Neural cell (in vitro differentiated cells): Measurements from ENCODE around the gene CDH4. TPM values are rescaled to one million over a fixed set of nuclear protein-coding genes. Genes with fewer than 3 reads are reported as not detected.

Experiments
- H2AFZ ChIP-seq: fragments of 200-600, 300-800 bp; sonication (generic), shearing (Covaris generic); 2 replicates; pipeline ENCODE4 v1.6.0; 2014; ENCODE audit warnings: low read depth, mild to moderate bottlenecking, antibody characterized with exemption, low read length, moderate library complexity
- H3F3A ChIP-seq: fragments of 200-600 bp; shearing (Covaris generic); 2 replicates; pipeline ENCODE4 v1.6.1; 2016; ENCODE audit warnings: mild to moderate bottlenecking, moderate library complexity, mixed read lengths, antibody characterized with exemption, low read length; ENCODE audit not compliant: insufficient read depth, poor library complexity, severe bottlenecking
- H3K27ac ChIP-seq: fragments of 200-600, 300-800 bp; sonication (generic), shearing (Covaris generic); 2 replicates; pipeline ENCODE4 v1.5.1; 2014; ENCODE audit warnings: mild to moderate bottlenecking, low read length, moderate library complexity
- H3K27me3 ChIP-seq: fragments of 300-800, 200-600 bp; sonication (generic), shearing (Covaris generic); 2 replicates; pipeline ENCODE4 v1.6.0; 2014; ENCODE audit warnings: mild to moderate bottlenecking, low read depth, low read length, moderate library complexity; ENCODE audit not compliant: insufficient read depth
- H3K36me3 ChIP-seq: fragments of 300-800, 200-600 bp; sonication (generic), shearing (Covaris generic); 2 replicates; pipeline ENCODE4 v1.5.1; 2014; ENCODE audit warnings: mild to moderate bottlenecking, antibody characterized with exemption, low read length, moderate library complexity; ENCODE audit not compliant: insufficient read depth
- H3K4me2 ChIP-seq: fragments of 300-800, 200-600 bp; sonication (generic), shearing (Covaris generic); 2 replicates; pipeline ENCODE4 v1.6.0; 2014; ENCODE audit warnings: mild to moderate bottlenecking, low read length
- H3K4me3 ChIP-seq: fragments of 300-800, 200-600 bp; sonication (generic), shearing (Covaris generic); 2 replicates; pipeline ENCODE4 v1.5.1; 2014; ENCODE audit warnings: mild to moderate bottlenecking, low read length, moderate library complexity
- H3K79me2 ChIP-seq: fragments of 200-600 bp; shearing (Covaris generic); replicated peaks from 2 replicates; pipeline ENCODE4 v1.6.0; 2014; ENCODE audit warnings: mild to moderate bottlenecking, low read length, moderate library complexity; ENCODE audit not compliant: insufficient read depth
- H3K9ac ChIP-seq: fragments of 300-800, 200-600 bp; sonication (generic), shearing (Covaris generic); 2 replicates; pipeline ENCODE4 v1.6.1; 2016; ENCODE audit warnings: mild to moderate bottlenecking, low read length, mixed read lengths
- H3K9me2 ChIP-seq: fragments of 200-600 bp; shearing (Covaris generic); 2 replicates; pipeline ENCODE4 v1.6.1; 2016; ENCODE audit warnings: mild to moderate bottlenecking, low read length, mixed read lengths; ENCODE audit not compliant: insufficient read depth
- H3K9me3 ChIP-seq: fragments of 200-600, 300-800 bp; sonication (generic), shearing (Covaris generic); 2 replicates; pipeline ENCODE4 v1.6.1; 2016; ENCODE audit warnings: mild to moderate bottlenecking, mixed run types, low read length, moderate library complexity, mixed read lengths
- H4K20me1 ChIP-seq: fragments of 200-600 bp; shearing (Covaris generic); 2 replicates; pipeline ENCODE4 v1.6.1; 2016; ENCODE audit warnings: mild to moderate bottlenecking, mixed run types; ENCODE audit not compliant: insufficient read depth
- EP300 ChIP-seq: fragments of 450-650 bp; conservative IDR thresholded peaks from 2 replicates; pipeline ENCODE4 v1.6.1; 2014; ENCODE audit warnings: antibody characterized with exemption, mild to moderate bottlenecking, moderate library complexity; ENCODE audit not compliant: poor library complexity, severe bottlenecking
- EZH2 ChIP-seq: fragments of 200-600, 300-800 bp; shearing (Covaris generic), sonication (generic); IDR thresholded peaks from 2 replicates; pipeline ENCODE4 v1.6.1; 2014; ENCODE audit warnings: antibody characterized with exemption, low read length, borderline replicate concordance, mild to moderate bottlenecking; ENCODE audit not compliant: insufficient read depth, poor library complexity, severe bottlenecking
- MXI1 ChIP-seq: fragments of 450-650 bp; conservative IDR thresholded peaks from 2 replicates; pipeline ENCODE4 v1.6.1; 2014; ENCODE audit warnings: antibody characterized with exemption, mild to moderate bottlenecking; ENCODE audit not compliant: poor library complexity, severe bottlenecking
- POLR2AphosphoS5 ChIP-seq: IDR thresholded peaks from 2 replicates; pipeline ENCODE4 v1.6.1; 2012
- RAD21 ChIP-seq: fragments of 450-650 bp; conservative IDR thresholded peaks from 2 replicates; pipeline ENCODE4 v1.6.1; 2014; ENCODE audit warnings: antibody characterized with exemption, mild to moderate bottlenecking, moderate library complexity
- SMC3 ChIP-seq: fragments of 450-650 bp; conservative IDR thresholded peaks from 2 replicates; pipeline ENCODE4 v1.6.1; 2014; ENCODE audit warnings: antibody characterized with exemption, mild to moderate bottlenecking, moderate library complexity; ENCODE audit not compliant: poor library complexity
- TAF1 ChIP-seq: IDR thresholded peaks from 2 replicates; pipeline ENCODE4 v1.6.1; 2012; ENCODE audit warnings: low read depth
- polyA plus RNA-seq: library from polyadenylated mRNA; depleted of rRNA; stranded (reverse); fragments of >200 nt; gene quantifications from 2 replicates; pipeline ENCODE4 v1.2.3, GENCODE V29; 2014
- TF ChIP-seq, protein P1 (sequence below): fragments of 450-650 bp; IDR thresholded peaks from 2 replicates; pipeline ENCODE4 v1.5.1; 2014; ENCODE audit warnings: antibody characterized with exemption, mild to moderate bottlenecking, moderate library complexity; ENCODE audit not compliant: poor library complexity, severe bottlenecking
- TF ChIP-seq, protein P2 (sequence below): IDR thresholded peaks from 2 replicates; pipeline ENCODE4 v1.6.1; 2012; ENCODE audit warnings: borderline replicate concordance

Gene CDH4
- polyA plus RNA-seq, 1 donor from 2014 or later, result 24.6 TPM

DNA sequence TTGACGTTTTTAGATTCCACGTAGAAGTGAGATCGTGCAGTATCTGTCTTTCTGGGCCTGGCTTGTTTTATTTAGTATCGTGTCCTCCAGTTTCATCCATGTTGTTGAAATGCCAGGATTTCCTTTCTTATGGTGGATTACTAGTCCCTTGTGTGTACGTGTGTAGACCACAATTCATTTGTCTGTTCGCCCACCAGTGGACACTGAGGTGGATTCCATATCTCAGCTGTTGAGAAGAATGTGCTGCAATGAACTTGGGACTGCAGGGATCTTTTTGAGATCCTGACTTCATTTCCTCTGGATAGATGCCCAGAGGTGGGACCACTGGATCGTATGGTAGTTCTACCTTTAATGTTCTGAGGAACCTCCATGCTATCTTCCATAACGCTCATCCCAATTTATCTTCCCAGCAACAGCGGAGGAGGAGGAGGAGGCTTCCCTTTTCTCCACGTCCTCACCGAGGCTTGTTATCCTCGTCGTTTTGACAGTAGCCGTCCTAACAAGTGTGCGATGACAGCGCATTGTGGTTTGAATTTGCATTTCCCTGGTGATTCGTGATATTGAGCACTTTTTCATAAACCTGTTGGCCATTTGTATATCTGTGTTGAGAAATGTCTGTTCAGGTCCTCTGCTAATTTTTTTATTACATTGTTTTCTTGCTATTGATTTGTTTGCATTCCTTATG is 62.4 kb downstream of the CDH4 start:
- H3K4me2 ChIP-seq, result no peak overlapping the region
- no peaks in the 10 kb centered on the region for H4K20me1 ChIP-seq

DNA sequence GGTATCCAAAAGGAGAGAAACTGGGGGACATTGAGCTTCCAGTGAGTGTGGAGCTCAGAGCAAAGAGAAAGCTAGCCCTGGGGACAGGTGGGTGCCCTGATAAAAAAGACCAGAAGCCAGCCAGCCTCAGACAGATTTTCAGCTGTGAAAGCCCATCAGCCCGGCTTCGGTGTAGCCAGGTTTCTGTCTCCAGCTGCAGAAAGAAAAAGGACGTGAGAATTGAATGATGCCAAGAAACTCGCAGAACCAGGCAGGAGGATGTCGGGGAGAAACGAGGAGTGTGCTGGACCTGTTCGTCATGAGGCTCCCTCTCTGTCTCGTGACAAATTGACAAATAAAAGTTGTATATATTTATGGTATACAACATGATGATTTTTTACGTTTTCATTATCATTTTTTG is 63.3 kb downstream of the CDH4 start:
- H3K4me2 ChIP-seq, result no peak overlapping the region
- H3K36me3 ChIP-seq, result no peaks in the 10 kb centered on the region
- no peak overlapping the region for H2AFZ ChIP-seq
- no peaks in the 10 kb centered on the region for H4K20me1 ChIP-seq
- TF ChIP-seq RAD21, result no peak
- no peak for TF ChIP-seq SMC3
- TF ChIP-seq EP300, result no peak
- TF ChIP-seq, protein P1, sequence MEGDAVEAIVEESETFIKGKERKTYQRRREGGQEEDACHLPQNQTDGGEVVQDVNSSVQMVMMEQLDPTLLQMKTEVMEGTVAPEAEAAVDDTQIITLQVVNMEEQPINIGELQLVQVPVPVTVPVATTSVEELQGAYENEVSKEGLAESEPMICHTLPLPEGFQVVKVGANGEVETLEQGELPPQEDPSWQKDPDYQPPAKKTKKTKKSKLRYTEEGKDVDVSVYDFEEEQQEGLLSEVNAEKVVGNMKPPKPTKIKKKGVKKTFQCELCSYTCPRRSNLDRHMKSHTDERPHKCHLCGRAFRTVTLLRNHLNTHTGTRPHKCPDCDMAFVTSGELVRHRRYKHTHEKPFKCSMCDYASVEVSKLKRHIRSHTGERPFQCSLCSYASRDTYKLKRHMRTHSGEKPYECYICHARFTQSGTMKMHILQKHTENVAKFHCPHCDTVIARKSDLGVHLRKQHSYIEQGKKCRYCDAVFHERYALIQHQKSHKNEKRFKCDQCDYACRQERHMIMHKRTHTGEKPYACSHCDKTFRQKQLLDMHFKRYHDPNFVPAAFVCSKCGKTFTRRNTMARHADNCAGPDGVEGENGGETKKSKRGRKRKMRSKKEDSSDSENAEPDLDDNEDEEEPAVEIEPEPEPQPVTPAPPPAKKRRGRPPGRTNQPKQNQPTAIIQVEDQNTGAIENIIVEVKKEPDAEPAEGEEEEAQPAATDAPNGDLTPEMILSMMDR, result no peak
- no peak for TF ChIP-seq EZH2
- TF ChIP-seq MXI1, result no peak
- no peak for TF ChIP-seq TAF1
- TF ChIP-seq POLR2AphosphoS5, result no peak
- TF ChIP-seq, protein P2, sequence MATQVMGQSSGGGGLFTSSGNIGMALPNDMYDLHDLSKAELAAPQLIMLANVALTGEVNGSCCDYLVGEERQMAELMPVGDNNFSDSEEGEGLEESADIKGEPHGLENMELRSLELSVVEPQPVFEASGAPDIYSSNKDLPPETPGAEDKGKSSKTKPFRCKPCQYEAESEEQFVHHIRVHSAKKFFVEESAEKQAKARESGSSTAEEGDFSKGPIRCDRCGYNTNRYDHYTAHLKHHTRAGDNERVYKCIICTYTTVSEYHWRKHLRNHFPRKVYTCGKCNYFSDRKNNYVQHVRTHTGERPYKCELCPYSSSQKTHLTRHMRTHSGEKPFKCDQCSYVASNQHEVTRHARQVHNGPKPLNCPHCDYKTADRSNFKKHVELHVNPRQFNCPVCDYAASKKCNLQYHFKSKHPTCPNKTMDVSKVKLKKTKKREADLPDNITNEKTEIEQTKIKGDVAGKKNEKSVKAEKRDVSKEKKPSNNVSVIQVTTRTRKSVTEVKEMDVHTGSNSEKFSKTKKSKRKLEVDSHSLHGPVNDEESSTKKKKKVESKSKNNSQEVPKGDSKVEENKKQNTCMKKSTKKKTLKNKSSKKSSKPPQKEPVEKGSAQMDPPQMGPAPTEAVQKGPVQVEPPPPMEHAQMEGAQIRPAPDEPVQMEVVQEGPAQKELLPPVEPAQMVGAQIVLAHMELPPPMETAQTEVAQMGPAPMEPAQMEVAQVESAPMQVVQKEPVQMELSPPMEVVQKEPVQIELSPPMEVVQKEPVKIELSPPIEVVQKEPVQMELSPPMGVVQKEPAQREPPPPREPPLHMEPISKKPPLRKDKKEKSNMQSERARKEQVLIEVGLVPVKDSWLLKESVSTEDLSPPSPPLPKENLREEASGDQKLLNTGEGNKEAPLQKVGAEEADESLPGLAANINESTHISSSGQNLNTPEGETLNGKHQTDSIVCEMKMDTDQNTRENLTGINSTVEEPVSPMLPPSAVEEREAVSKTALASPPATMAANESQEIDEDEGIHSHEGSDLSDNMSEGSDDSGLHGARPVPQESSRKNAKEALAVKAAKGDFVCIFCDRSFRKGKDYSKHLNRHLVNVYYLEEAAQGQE, result no peak
- H3K9me3 ChIP-seq, result no peaks in the 10 kb centered on the region
- no peak overlapping the region for H3K27ac ChIP-seq
- no peak overlapping the region for H3K9ac ChIP-seq
- no peaks in the 10 kb centered on the region for H3K9me2 ChIP-seq
- no peaks in the 10 kb centered on the region for H3F3A ChIP-seq
- H3K4me3 ChIP-seq, result no peak overlapping the region
- H3K27me3 ChIP-seq, result no peaks in the 10 kb centered on the region
- H3K79me2 ChIP-seq, result no peaks in the 10 kb centered on the region

More for the DNA sequence above, 62.4 kb downstream of the CDH4 start:
- no peaks in the 10 kb centered on the region for H3K9me3 ChIP-seq
- H3K9me2 ChIP-seq, result no peaks in the 10 kb centered on the region
- H3K79me2 ChIP-seq, result no peaks in the 10 kb centered on the region
- no peaks in the 10 kb centered on the region for H3K27me3 ChIP-seq
- no peak overlapping the region for H3K9ac ChIP-seq
- peak; percentile 58 for TF ChIP-seq POLR2AphosphoS5
- TF ChIP-seq TAF1, result no peak
- peak; percentile 25 for TF ChIP-seq SMC3
- peak; percentile 62 for TF ChIP-seq EP300
- TF ChIP-seq EZH2, result no peak
- TF ChIP-seq, protein P2, result no peak
- TF ChIP-seq MXI1, result no peak
- TF ChIP-seq, protein P1, result no peak
- no peak for TF ChIP-seq RAD21
- no peak overlapping the region for H3K27ac ChIP-seq
- H3K4me3 ChIP-seq, result peak overlapping the region; percentile 36
- H3K36me3 ChIP-seq, result no peaks in the 10 kb centered on the region
- no peaks in the 10 kb centered on the region for H3F3A ChIP-seq
- no peak overlapping the region for H2AFZ ChIP-seq
